Spinal cord (tissue), 10 donors: ENCODE data around the gene RAC2. TPM values are rescaled to one million over a fixed set of nuclear protein-coding genes. Genes with fewer than 3 reads are reported as not detected.

ENCODE experiments used
- DNase-seq, 6 donors: peaks; one replicate each; pipeline versions ENCODE4 v3.0.0 to v3.0.0-alpha.2; 2013 to 2015; ENCODE audit warnings: low spot score in 6 of 6, low read depth in 4 of 6
- H3K27ac ChIP-seq: one replicate; pipeline ENCODE4 v1.5.1; 2013; ENCODE audit warnings: low read depth, low read length, control low read depth
- H3K27me3 ChIP-seq: one replicate; pipeline ENCODE4 v1.6.1; 2013; ENCODE audit warnings: low read length; ENCODE audit not compliant: control insufficient read depth, insufficient read depth
- H3K36me3 ChIP-seq: one replicate; pipeline ENCODE4 v1.6.1; 2013; ENCODE audit warnings: low read length; ENCODE audit not compliant: control insufficient read depth, insufficient read depth
- H3K4me1 ChIP-seq: one replicate; pipeline ENCODE4 v1.6.1; 2013; ENCODE audit warnings: low read length; ENCODE audit not compliant: control insufficient read depth, insufficient read depth
- H3K4me3 ChIP-seq: one replicate; pipeline ENCODE4 v1.5.1; 2013; ENCODE audit warnings: low read depth, low read length, control low read depth
- H3K9me3 ChIP-seq: one replicate; pipeline ENCODE4 v1.6.1; 2013; ENCODE audit warnings: low read length; ENCODE audit not compliant: control insufficient read depth, insufficient read depth
- WGBS: methylation state at CpG from one replicate; pipeline ENCODE4 v1.1.5; 2013; ENCODE audit warnings: missing lambda C conversion rate; ENCODE audit not compliant: insufficient coverage; 5-methylcytosine and 5-hydroxymethylcytosine counted together
- polyA plus RNA-seq, 2 donors: library from polyadenylated mRNA; unstranded; fragments of 120-200 nt; gene quantifications; one replicate each; pipeline ENCODE4 v1.2.1, GENCODE V29; 2013; ENCODE audit not compliant: insufficient read length in 2 of 2
- total RNA-seq, 2 donors: library from RNA; depleted of rRNA in 1 of 2; stranded (reverse); fragments of 120-200 nt in 1 of 2; fragments of >200 nt in 1 of 2; gene quantifications; one replicate each; pipeline versions ENCODE4 v1.2.3 to v1.2.4, GENCODE V29; 2013 to 2014
- donor health status: healthy.

RAC2 gene
- total and polyA plus RNA-seq, 4 donors = 2.1 to 4.8 (median 2.7) TPM

DNA sequence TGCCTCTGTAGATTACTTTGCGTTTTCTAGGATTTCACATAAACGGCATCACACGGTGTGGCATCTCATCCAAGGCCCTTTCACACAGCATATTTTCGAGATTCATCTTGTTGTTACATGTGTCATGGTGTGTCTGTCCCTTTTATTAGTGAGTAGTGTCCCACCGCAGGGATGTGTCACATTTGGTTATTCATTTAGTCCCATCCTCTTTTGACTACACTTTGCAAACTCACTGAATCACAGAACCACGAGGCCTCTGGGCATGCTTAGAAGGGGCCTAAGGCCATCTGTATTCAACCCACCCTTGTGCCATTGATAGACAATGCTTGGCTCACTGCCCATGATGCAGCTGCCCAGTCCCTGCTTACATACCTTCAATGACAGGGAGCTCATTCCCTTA is 4.2 kb upstream of the RAC2 start:
- 29% methylated on average over 1 of the region's 6 CpGs for WGBS

DNA sequence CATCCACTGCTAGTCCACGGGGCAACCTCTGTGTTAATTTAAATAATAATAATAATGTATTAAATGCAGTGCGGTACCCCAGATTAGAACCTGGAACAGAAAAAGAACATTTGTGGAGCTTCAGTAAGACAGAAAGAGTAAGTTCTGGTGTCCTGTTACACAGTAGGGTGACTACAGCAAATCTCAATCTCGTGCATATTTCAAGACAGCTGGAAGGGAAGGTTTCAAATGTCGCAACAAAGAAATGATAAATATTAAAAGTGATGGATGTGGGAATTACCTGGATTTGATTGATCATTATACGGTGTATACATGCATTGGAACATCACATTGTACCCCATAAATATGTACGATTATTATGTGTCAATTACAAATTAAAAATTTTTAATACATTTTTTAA is 1.7 kb upstream of the RAC2 start:
- WGBS = no CpG with 5 or more reads among the region's 6 CpGs
- DNase-seq = no peak
- Histone ChIP-seq H3K36me3 (no peaks in the 10 kb centered on the region), H3K27ac (no peak overlapping the region), H3K4me3 (no peak overlapping the region), H3K9me3 (no peaks in the 10 kb centered on the region), H3K4me1 (peaks cover 13% of the 10 kb centered on the region), H3K27me3 (no peaks in the 10 kb centered on the region)

More for the DNA sequence above, 4.2 kb upstream of the RAC2 start:
- no peaks in the 10 kb centered on the region for H3K9me3 ChIP-seq
- H3K4me1 ChIP-seq = peaks cover 13% of the 10 kb centered on the region
- H3K27ac ChIP-seq = no peak overlapping the region
- H3K36me3 ChIP-seq = no peaks in the 10 kb centered on the region
- no peaks in the 10 kb centered on the region for H3K27me3 ChIP-seq
- DNase-seq = no peak
- H3K4me3 ChIP-seq = no peak overlapping the region

DNA sequence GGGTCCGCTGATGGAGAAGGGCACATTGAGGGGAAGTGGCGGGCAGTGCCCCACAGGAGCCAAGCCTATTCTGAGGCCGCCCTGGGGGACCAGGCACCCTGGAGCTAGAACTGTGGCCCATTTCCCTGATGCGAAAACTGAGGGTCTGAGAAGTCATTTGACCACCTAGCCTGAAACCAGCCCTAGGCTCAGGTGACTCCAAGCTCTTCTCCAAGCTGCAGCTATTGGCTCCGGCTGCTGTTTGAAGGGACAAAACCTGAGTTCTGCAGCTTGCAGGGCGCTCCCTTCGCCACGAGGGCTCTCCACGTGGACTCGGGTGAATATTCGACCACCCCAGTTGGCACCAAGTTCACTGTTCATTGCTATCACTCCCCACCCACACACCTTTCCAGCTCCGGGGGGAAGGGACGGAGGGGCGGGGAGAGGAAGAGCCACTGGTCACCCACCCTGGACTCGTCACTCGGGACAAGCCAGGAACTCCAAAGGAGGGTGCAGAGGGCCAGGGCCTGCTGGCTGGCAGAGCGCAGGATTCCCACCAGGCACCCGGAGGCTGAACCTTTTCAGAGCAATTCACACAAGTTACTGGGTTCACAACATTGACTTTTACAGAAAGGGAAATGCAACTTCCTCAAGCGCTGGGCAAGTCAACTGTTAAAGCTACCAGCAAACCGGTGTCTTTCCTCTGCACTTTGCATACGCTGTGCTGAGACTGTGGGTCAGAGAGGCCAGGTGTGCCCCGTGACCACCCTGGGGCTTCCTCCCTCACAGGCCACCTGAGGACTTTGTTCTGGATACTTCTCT is 1.1 kb upstream of the RAC2 start:
- WGBS = 80% methylated on average over 19 of the region's 22 CpGs
- no peak for DNase-seq

DNA sequence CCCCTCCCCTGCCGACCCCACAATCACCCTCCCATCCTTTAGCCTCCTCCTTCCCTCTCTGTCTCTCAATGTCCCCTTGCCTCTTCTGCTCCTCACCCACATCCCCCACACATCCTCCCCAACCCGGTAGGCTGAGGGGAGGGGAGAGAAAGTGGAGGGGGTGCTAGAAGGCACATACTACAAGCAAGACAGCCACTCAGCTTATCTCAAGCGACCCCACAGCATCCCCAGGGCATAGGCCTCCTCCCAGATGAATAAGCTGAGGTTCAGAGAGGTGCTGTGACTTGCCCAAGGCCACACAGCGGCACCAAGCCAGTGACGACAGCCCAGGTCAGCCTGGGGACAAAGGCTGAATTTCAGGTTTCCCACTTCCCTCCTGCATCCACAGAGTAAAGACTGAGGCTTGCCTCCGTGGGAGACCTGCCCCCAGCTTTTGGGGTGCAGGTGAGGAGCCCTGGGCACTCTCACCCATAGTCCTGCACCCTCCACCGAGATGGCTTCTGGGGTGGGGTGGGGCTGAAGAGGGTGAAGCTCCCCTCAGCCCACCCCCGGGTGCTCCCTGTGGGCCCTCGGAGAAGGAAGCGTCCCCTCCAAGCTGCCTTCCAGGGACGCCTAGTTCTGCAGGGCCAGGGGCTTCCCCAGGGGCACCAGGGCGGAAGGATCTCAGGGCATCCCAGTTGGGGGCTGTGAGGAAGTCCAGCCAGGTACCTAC is 511 bp downstream of the RAC2 start:
- Histone ChIP-seq H3K4me3 (no peak overlapping the region), H3K4me1 (peaks cover 13% of the 10 kb centered on the region), H3K36me3 (no peaks in the 10 kb centered on the region), H3K27me3 (peaks cover 6% of the 10 kb centered on the region), H3K27ac (no peak overlapping the region), H3K9me3 (no peaks in the 10 kb centered on the region)
- WGBS = 72% methylated on average over 8 of the region's 12 CpGs
- no peak for DNase-seq

More for the DNA sequence above, 1.1 kb upstream of the RAC2 start:
- Histone ChIP-seq H3K27ac (no peak overlapping the region), H3K36me3 (no peaks in the 10 kb centered on the region), H3K4me3 (no peak overlapping the region), H3K9me3 (no peaks in the 10 kb centered on the region), H3K27me3 (peaks cover 1% of the 10 kb centered on the region), H3K4me1 (peaks cover 13% of the 10 kb centered on the region)

DNA sequence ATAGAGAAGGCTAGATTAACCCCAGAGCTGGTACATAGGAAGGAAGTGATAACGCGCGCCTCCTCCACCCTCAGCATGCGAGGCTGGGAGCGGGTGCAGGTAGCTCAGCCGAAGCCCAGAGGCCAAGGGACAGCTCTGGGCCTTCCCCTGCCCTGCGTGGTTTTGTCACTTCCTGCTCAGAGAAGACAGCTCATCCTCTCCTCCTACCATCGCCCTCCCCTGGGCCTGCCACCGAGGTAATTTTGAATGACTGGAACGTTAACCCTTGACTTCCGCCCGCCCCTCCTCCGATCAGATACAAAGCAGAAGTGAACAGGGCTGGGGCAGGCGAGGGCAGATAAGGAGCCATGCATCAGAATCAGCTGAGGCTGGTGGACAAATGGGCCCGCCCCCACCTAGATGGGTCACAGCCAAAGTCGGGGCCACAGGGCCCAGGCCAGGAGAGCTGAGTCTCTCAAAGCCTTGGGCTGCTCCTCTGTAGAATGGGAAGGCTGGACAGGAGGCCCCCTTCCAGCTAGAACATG is 1.6 kb downstream of the RAC2 start:
- Histone ChIP-seq H3K4me3 (no peak overlapping the region), H3K27me3 (peaks cover 6% of the 10 kb centered on the region), H3K9me3 (no peaks in the 10 kb centered on the region), H3K4me1 (peaks cover 16% of the 10 kb centered on the region), H3K36me3 (no peaks in the 10 kb centered on the region), H3K27ac (no peak overlapping the region)
- WGBS = 47% methylated on average over 16 of the region's 16 CpGs
- DNase-seq = no peak

DNA sequence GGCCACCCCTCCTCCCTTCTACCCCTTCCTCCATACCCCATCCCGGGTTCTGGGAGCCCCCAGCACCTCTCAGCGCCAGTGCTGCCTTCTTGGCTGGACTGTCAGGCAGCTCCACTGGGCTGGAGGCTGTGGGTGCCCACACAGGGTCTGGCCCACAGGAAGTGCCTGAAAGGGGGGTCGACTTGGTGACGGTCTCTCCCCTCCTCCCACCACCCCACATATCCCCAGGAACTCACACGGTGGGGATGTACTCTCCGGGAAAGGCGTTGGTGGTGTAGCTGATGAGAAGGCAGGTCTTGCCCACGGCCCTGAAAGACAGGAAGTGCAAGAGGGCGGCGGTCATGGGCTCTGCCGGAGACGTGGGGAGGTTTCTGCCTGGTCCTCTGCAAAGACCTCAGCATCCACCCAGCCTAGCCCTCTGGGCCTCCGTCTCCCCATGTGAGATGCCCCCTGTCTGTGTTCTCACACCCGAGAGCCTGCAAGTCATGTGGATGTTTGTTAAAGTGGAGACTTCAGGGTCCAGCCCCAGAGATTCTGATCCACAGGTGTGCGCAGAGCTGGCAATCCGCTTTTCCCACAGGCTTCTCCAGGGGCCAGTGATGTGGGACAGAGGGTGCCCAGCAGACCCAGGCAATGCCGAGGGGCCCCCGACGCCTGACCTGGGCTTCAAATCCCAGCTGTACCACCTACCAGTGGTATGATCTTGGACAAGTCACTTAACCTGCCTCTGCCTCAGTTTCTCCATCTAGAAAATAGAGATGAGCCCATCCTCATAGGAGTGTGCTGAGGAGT is 2.5 kb downstream of the RAC2 start:
- peaks cover 19% of the 10 kb centered on the region for H3K4me1 ChIP-seq
- no peak for DNase-seq
- 77% methylated on average over 11 of the region's 19 CpGs for WGBS
- H3K36me3 ChIP-seq = no peaks in the 10 kb centered on the region
- H3K4me3 ChIP-seq = no peak overlapping the region
- H3K27me3 ChIP-seq = peaks cover 6% of the 10 kb centered on the region
- no peaks in the 10 kb centered on the region for H3K9me3 ChIP-seq
- no peak overlapping the region for H3K27ac ChIP-seq

DNA sequence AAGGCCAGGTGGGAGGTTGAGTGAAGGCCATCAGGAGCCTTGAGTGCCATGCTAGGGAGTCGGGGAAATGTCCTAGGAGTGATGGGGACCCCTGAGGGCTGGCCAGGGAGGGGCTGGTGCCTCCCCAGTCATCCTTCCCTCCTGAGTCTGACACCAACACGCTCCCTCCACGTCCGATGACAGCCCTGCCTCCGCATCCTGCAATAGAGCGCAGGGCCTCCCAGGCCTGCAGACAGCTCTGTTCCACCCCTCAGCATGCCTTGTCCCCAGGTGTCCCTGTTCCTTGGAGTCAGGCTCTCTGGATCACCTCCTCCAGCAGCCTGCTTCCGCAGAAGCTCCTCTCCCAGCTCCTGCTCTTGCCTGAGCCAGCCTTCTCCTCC is 3.1 kb downstream of the RAC2 start:
- 81% methylated on average over 7 of the region's 7 CpGs for WGBS
- no peaks in the 10 kb centered on the region for H3K36me3 ChIP-seq
- H3K9me3 ChIP-seq = no peaks in the 10 kb centered on the region
- H3K4me3 ChIP-seq = no peak overlapping the region
- H3K27ac ChIP-seq = no peak overlapping the region
- peaks cover 19% of the 10 kb centered on the region for H3K4me1 ChIP-seq
- DNase-seq = no peak
- H3K27me3 ChIP-seq = peaks cover 6% of the 10 kb centered on the region

DNA sequence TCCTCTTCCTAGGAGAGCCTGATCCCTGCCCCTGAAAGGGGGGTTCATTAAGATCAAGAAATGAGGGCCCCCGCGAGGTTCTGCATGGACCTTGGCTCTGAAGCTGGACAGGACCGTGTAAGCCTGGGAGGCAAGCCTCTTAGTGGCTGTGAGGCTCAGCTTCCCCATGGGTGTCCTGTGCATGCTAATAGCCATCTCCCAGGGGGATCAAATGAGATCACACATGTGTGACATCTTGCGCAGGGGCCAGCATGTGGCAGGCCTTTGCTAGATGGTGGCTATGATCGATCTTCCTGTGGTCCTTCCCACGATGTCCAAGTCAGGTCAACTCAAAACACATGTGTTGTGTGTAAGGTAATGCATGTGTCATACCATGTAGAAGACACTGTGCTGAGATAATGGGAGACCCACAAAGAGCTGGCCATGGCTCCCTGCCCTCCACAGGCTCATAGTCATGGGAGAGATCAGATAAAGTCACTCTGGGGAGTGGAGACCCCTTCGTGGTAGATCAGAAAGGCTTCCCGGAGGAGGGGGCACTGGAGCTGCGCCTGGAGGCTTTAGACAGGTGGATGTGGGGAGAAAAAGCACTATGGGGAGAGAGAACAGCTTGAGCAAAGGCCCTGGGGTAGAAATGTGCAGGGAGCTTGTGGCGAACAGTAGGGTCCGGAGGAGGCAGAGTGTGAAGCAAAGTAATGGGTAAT is 3.7 kb downstream of the RAC2 start:
- Histone ChIP-seq H3K4me3 (no peak overlapping the region), H3K36me3 (no peaks in the 10 kb centered on the region), H3K9me3 (no peaks in the 10 kb centered on the region), H3K4me1 (peaks cover 19% of the 10 kb centered on the region), H3K27me3 (peaks cover 6% of the 10 kb centered on the region), H3K27ac (no peak overlapping the region)
- no peak for DNase-seq
- 93% methylated on average over 9 of the region's 11 CpGs for WGBS
